Vagina (tissue), 2 donors: ENCODE measurements around the gene ART1.

Experiments used
- POLR2A ChIP-seq, 2 donors: fragments of 450-650 bp; IDR thresholded peaks; one replicate each; pipeline ENCODE4 v1.6.1; 2017; ENCODE audit warnings: antibody characterized with exemption in 2 of 2, mild to moderate bottlenecking in 2 of 2, moderate library complexity in 2 of 2
- POLR2AphosphoS5 ChIP-seq, 2 donors: sonication (generic); formaldehyde crosslinking; IDR thresholded peaks; one replicate each; pipeline ENCODE4 v1.9.0; 2017; ENCODE audit warnings: antibody characterized with exemption in 2 of 2, mild to moderate bottlenecking in 2 of 2, low read depth in 1 of 2; ENCODE audit not compliant: insufficient read depth in 1 of 2
- TF ChIP-seq, protein P1 (sequence below), 3 experiments: fragments of 450-650 bp in 2 of 3; fragments of 200-600 bp in 1 of 3; sonication (generic) in 1 of 3; IDR thresholded peaks; one replicate each; pipeline ENCODE4 v1.5.1; 2017 to 2019; ENCODE audit warnings: antibody characterized with exemption in 3 of 3, mild to moderate bottlenecking in 2 of 3, moderate library complexity in 2 of 3

DNA sequence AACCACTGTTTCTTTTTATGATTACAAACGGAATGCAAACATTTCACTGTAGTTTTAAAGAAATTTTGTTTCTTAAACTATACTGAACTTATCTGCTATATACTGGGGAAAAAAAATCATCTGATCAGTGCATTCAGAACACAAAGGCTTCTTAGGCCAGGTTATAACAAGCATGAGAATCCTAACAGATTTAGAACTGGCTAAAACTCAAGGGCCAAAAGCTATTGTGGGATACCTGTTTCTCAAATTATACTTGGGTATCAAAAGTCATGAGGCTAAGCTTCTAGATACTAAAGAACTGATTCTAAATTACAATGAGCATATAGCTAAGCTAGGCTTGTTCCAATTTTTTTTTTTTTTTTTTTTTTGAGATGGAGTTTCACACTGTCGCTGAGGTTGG lies 56.0 kb downstream of the ART1 start:
- TF ChIP-seq, protein P1, sequence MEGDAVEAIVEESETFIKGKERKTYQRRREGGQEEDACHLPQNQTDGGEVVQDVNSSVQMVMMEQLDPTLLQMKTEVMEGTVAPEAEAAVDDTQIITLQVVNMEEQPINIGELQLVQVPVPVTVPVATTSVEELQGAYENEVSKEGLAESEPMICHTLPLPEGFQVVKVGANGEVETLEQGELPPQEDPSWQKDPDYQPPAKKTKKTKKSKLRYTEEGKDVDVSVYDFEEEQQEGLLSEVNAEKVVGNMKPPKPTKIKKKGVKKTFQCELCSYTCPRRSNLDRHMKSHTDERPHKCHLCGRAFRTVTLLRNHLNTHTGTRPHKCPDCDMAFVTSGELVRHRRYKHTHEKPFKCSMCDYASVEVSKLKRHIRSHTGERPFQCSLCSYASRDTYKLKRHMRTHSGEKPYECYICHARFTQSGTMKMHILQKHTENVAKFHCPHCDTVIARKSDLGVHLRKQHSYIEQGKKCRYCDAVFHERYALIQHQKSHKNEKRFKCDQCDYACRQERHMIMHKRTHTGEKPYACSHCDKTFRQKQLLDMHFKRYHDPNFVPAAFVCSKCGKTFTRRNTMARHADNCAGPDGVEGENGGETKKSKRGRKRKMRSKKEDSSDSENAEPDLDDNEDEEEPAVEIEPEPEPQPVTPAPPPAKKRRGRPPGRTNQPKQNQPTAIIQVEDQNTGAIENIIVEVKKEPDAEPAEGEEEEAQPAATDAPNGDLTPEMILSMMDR (IDR thresholded peaks at IDR 0.05): no peak
- no peak for TF ChIP-seq POLR2A (IDR thresholded peaks at IDR 0.05)
- no peak for TF ChIP-seq POLR2AphosphoS5 (IDR thresholded peaks at IDR 0.05; ENCODE audit: insufficient read depth in 1 of 2, low read depth in 1 of 2)
